HG03135 (cell line): ENCODE measurements around the gene PPP1R12B.
"Not testable (repeated sequence)": the region's sequence is repeated elsewhere in the genome, so short reads cannot be mapped to it uniquely, and the experiment has no call there.

Experiments used
- ATAC-seq: cut with Tn5 transposase; IDR thresholded peaks from one replicate; pipeline ENCODE4 v1.9.1; 2021; ENCODE audit warnings: mild to moderate bottlenecking, moderate library complexity; ENCODE audit not compliant: unreplicated experiment

PPP1R12B gene

DNA sequence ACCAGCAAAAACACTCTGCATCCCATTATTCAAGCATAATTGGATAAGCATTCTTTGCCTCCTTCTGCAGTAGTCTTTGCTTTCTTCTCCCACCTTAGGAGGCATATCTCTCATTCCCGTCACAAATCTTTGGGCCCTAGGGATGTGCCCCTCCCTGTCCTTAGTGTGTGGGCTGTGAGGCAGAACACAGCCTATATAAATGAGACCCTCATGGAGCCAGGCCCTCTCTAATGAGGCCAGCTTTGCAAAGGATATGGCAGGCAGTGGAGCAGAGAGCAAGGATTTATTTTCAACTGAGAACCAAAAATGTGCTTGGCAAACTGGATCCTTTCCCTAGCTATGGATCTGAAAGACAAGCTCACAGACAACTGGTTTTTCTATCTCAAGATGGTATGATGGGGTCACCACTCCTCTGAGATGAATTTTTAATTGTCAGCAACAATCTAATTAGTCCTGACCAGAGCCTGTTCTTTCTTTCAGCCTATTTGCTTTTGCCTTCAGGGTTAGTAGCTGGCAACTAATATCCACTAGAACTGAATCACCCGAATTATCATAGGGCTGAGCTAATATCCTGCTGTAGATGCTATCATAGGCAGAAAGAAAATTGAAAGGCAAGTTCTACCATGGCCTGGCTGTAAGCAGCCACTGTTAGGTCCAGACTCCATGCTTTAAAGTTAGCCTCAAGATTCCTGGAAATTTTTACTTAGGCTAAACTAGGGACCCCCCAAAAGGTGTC lies 227.6 kb downstream of the PPP1R12B start:
- ATAC-seq, result no peak

DNA sequence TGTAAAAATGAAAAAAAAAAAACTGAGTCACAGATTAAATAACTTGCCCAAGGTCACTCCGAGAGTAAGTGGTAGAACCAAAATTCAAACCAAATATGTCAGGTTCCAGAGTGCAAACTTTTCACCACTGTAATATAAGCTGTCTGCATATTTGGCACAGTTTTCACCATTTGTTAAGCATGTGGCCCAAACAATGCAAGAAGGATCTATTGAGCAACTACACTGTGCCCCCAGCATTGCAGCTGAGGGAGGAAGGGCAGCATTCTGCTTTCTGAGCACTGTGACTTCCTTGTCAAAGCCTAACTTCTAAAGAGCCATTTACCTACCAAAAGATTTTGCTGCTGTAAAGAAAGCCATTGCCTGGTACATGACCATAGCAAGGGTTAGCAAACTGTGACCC lies 228.3 kb downstream of the PPP1R12B start:
- no peak for ATAC-seq

DNA sequence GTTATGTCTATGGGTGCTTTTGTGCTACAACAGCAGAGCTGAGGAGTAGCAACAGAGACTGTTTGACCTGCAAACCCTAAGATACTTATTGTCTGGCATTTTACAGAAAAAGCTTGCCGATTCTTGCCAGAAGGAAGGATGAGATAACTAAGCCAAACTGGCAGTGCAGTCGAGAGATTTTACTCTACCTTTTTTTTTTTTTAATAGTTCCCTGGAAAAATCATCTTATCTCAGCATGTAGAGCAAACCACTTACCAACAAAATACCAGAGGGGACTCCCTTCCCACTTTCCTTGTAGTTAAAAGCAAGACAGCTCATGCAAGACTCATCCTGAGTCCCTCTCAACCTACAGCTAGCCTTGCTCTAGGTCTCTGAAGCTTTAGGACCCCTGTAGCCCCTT lies 228.9 kb downstream of the PPP1R12B start:
- ATAC-seq, result no peak

DNA sequence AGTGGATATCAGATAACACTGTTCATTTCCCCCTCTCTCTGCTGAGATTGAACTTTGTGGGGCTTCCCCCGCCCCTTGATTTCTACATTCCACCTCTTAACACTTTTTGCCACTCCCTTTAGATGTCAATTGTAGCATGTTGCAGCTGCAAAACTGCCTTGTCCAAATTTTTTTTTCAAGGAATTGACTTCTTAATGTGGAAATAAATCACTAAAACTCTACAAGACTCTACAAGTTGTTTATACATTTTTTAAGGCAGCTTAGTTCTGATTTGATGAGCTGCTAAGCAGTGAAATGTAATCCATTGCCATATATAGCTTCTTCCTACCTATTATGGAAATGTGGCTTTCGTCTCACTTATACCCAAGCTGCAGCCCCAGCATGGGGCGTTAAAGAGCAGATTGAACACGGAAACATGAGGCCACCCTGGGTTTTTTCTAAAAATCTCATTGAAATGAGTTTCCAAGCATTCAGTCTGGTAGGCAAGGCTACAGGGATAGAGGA lies 229.6 kb downstream of the PPP1R12B start:
- no peak for ATAC-seq

DNA sequence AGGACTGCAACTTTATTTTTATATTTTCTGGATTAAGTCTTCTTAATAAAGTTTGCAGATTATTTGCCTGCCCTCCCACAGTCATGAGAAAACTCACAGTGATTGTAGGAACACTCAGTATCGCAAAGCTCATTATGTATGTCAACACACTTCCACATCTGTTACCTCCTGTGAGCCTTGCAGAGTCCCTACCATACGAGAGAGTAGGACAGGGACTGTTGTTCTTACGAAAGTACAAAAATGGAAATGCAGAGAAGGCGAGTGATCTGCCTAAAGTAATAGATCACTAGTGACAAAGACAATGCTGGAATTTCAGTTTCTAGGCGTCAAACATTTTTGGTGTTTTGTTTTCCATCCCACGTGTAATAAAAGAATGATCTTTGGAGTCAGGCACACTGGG lies 230.1 kb downstream of the PPP1R12B start:
- no peak for ATAC-seq

DNA sequence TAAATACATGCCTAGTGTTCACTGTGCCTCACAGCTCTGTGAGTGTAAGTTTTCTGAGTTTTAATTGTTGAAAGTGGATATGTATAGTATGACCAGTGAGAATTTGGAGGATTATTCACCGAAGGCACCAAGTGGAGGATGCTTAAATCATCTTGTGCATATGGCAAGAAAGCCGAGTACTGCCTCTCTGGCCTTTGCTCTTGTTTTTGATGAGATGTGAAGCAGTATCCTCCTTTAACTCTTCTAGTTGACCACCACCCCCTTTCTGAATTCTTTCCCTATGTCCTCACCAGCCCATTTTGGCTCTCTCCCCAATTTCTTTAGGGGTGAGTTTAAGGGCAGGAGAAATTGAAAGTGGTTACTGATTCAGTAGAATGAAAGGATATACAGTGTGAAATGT lies 231.3 kb downstream of the PPP1R12B start:
- no peak for ATAC-seq

DNA sequence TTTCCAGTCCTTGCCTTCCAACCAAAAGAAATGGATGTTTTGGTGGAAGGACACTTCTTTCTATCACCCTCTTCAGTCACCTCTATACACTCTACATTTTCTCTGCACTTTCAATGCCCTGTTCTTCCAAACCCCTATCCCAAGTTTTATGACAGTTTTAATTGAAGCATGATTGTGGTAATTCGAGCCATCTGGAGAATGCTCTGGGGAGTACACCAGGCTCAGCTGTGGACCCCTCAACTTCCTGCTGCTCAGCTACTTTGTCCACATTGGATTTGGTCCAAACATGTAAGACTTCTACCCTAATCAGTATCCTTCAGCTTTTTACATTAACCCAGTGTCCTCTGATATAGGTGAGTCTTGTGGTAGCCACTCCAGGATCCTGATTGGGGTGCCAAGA lies 232.1 kb downstream of the PPP1R12B start:
- ATAC-seq, result no peak

DNA sequence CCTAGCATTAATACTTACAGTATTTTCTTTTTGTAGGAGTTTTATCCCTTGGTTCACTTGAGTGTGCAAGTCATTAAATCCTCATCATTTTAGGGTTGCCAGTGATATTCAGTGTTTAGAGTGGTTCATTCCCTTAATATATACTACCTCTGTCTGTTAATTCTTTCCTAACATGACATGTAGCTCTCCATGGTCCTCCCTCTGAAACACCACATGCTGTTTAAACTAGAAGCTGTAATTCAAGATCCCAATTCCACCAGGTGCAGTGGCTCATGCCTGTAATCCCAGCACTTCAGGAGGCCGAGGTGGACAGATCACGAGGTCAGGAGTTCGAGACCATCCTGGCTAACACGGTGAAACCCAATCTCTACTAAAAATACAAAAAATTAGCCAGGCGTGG lies 233.9 kb downstream of the PPP1R12B start:
- ATAC-seq, result not testable (repeated sequence)

DNA sequence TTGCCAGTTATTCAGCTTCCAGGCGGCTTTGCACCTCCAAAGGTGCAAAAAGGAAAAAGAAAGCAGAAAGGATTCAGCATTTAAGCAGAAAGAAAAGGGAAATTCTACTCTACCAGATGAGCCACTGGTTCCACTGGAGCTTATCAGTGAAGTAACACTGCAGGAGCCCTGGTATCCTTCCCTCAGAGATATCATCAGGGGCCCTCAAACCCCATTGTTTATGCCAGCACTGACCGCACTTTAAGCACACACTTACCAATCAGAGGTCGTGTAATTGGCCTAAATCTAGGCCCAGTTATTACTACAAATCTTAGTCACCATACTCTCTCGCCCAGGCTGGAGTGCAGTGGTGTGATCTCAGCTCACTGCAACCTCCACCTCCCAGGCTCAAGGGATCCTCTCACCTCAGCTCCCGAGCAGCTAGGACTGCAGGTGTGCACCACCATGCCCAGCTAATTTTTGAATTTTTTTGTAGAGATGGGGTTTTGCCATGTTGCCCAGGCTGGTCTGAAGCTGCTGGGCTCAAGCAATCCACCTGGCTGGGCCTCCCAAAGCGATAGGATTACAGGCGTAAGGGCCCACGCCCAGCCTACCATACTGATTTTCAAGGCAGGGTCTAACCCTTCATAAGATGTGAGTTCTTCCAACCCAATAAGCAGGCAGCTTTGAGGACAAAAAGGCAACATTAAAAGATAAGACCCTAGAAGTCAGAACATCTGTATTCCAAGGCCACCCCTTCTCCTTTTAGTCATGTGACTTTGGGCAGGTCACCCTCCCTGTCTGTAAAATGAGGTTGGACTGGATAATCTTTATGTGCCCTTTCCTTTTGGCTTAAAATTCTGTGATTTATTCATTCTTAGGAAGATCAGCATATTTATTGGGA lies 236.4 kb downstream of the PPP1R12B start:
- no peak for ATAC-seq

DNA sequence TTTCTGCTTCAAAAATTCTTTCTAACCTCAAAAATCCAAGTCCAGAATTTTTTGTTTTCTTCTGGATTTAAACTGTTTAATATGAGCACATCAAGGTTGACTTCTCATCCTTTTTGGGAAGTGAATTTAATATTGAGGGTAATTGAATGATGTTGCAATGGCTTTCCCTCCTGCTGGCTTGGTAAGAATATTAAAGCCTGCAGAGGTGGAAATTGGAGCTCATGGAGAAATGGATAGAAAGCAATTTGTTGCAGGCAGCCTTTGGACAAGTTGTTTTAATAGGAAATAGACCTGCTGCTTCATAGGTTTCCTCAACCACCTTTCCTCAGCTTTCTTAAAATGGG lies 237.1 kb downstream of the PPP1R12B start:
- ATAC-seq, result no peak

DNA sequence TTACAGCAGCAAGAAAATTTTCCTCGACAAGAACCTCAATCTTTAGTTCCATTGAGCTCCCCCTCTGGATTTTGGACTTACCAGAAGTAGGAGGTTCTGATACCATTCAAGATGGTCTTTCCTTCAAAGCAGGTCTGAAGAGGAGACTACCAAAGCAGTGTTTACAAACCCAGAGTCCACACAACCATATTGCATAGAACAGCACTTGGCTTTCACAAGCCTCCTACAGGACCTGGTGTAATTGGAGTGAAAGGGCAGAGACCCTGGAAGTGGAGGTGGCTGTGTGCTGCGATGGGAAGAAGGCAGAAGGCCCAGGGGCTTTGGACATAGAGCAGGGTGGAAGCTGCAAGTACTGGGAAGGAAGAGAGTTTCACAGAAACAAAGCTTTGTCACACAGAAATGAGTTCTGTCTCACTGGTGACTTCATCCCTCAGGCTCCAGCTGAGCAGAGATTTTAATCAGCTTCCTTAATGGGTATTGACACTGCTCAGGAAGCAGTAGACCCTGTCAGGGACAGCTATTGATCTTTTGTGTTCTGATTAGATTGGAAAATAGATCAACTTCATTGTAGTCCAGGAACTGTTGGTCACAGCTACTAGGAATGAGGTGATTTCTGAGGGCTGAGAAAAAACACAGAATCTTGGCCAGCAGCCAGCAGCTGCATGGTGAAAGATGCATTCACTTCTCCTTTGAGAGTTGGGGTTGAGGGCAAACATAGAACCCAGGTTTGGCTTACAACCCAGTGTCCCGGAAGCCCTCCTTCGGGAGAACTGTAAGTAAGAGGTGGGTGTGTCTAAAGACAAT lies 237.7 kb downstream of the PPP1R12B start:
- no peak for ATAC-seq

DNA sequence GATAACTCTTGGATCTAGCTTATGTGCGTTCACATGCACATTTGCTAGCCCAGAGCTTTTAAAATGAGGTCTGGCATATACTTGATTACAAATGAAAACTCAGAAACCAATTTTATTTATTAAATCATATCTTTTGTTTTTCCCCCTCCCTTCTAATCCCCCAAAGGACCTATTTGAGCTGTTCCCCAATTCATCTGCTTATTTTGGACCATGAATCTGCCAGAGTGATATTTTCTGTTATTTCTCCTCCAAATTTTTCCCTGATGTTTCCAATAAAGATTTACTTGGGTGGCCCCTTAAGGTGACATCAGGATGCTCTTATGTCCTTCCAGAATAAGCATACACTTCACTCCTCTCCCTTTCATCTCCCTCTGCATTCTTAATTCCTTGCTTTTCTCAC lies 238.4 kb downstream of the PPP1R12B start:
- ATAC-seq, result no peak

DNA sequence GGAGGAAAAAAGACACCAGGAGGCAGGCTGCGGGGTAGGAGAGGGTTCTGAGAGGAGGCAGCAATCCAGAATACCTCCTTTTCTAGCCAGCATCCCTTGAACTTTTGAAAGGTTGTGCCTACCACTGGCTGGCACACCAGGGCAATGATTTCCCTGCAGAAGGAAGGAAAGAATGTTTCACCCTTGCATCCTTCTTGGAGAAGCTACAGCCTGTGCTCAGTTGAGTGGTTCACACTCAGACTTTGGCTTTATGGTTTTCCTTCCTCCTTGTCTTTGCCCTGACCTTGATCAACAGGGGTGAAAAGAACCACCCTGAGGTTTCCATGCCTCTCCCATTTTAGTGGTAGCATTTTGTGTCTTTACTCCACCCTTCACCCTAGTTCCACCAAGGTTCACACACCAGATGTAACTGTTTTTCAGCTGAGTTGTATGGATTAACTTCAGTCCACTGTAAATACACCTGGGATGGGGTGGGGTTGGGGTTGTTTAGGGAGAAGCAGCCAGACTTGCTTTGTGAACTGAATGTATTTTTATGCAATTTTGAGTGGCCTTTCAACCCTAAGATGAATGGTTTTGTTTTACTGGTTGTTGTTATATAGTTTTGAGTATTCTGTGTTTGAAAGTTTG lies 239.5 kb downstream of the PPP1R12B start:
- no peak for ATAC-seq

DNA sequence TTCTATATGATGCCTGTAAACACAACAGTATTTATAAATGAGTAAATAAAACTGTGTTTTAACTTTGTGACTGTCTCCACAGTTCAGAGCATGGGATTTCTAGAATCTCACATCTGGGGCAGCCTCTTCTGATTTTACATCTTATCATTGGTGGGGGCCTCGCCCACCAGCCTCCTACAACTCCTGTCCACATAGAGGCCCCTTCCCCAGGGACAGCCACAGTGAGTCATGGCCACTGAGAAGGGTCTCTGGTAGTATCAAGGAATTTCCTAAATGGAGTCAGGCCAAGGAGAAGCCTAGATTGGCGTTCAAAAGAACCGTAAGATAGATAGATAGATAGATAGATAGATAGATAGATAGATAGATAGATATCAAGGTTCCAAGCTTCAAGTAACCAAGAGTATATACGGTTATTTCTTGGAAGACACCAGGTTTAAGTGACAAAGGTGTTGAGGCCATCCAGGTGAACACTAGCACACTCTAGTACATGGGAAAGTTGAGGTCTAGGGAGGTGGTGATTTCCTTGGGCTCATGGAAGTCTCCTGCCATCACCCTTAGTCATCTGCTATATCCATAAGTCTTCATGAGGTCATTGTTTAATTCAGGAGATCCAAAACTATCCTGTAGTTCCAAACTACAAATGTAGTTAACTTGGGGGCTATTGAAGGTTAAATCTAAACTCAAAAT lies 240.1 kb downstream of the PPP1R12B start:
- no peak for ATAC-seq

DNA sequence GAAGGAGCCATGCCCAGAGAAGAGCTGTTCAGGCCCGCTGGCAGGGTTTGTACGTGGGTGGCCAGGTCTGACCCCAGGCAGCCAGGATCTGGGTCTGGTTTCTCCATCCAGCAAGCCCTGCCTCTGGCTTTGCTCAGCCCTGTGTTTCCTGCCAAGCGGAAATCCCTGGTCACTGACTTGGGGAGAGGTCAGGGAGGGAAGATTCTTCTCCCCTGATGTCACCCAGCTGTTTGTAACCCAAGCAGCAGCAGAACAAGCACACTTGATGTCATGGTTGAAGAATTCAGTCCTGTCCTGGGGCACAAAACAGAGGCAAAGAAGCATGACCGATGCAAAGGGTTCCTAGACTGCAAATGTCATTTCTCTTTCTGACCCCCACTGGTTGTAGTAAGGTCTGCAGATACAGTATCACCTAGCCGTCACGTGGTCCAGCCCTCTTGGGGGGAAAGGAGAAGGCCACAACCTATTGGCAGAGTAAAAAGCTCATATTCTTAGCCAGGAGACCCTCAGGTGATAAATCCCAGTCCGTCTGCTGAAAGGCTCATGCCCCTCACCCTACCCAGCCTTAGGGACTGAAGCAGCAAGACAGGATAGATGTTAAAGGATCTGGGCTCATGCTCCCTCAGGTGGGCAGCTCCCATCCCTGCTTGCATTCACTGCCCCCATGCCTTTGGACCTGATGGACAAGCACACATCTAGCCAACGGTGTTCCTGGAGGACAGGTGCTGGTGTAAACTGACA lies 240.9 kb downstream of the PPP1R12B start:
- ATAC-seq, result no peak

DNA sequence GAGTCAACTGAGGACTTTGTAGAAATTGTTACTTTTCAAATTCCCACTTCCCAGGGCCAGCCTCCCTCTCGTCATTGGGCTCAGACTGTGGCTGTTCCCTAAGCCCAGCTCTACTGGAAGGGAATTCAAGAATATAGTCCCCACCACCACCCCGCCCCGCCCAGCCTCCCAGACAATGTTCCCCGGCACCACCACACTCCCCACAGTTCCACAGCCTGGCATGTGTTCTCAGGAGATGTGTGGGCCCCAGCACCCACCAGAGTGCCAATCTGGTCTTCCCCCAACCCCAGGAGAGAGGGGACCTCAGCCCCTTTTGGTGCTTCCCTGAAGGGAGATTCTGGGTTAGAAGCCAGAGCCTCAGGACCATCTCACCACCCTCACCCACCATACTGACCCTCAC lies 241.6 kb downstream of the PPP1R12B start:
- ATAC-seq, result no peak

DNA sequence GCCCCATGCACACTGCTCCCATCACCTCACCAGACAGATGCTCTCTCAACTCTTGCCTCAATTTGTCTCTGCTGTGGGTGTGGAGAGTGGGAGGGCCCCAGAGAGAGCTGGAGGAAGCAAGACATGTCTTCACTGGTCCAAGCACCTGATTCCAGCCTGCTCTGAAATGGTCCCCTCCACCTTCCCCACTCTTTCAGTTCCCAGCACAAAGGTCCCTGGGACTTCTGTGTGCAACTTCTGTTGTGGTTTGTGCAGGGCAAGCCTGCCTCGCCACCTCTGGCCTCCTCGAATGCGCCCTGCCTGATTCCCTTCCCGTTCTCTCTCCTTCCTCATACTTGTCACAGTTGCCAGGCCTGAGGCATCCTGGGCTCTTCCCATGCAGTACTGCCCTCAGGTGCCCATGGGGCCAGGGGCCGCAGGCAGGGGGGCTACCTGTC lies 242.5 kb downstream of the PPP1R12B start:
- ATAC-seq, result no peak

DNA sequence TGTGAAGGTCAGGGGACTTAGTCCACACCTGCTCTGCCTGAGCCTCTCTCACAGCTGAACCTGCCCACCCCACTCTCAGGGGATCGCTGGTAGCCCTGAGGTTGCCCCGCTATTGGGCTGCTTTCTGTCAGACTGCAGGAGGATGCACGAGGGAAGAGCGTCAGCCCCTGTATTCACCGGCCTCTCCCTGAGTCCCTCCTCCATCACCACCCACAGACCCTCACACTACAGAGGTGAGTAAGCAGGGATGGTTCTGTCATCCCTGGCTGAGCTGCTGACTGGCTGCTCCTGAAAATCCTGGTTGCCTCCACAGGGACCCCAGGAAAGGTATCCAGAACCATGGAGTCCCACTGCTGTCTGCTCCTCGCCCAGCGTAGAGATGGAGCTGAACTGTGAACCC lies 243.0 kb downstream of the PPP1R12B start:
- ATAC-seq, result no peak

DNA sequence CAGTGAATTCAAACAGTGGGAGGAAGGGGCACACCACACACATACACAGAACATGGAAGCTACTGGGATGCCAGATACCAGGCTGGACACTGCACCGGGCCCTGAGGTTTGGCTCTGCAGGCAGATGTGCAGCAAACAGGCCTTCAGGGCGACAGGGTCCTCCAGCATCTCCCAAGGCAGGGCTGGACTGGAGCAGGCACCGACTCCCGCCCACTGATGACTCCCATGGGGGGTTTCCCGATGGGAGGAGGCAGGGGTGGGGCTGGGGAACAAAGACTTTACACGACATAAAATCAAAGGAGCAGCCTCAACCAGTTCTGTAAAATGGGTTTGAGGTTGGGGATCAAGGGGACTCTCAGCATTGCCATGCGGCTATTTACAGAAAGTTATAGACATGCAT lies 243.6 kb downstream of the PPP1R12B start:
- no peak for ATAC-seq

DNA sequence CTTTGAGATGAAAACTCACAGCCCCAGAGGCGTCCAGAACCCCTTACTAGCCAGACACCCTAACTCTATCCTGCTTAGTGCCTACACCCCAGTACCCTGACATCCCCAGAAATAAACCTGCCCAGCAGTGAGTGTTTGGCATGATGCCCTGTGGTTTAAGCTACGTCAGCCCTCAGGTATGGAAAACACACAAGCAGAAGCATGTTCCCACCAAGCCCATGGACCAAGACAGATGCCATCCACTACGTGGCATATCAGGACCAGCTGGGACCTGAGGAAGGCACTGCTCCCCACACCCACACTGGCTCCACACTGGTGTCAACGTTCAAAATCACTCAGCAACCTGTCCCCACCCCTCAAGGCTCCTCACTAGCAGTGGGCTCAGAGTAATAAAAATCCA lies 245.3 kb downstream of the PPP1R12B start:
- no peak for ATAC-seq
